GM21529 (cell line): ENCODE data around the gene GLB1L2.

ENCODE experiments used
- ATAC-seq: cut with Tn5 transposase; IDR thresholded peaks from one replicate; pipeline ENCODE4 v1.9.1; 2021; ENCODE audit not compliant: unreplicated experiment

Gene GLB1L2

DNA sequence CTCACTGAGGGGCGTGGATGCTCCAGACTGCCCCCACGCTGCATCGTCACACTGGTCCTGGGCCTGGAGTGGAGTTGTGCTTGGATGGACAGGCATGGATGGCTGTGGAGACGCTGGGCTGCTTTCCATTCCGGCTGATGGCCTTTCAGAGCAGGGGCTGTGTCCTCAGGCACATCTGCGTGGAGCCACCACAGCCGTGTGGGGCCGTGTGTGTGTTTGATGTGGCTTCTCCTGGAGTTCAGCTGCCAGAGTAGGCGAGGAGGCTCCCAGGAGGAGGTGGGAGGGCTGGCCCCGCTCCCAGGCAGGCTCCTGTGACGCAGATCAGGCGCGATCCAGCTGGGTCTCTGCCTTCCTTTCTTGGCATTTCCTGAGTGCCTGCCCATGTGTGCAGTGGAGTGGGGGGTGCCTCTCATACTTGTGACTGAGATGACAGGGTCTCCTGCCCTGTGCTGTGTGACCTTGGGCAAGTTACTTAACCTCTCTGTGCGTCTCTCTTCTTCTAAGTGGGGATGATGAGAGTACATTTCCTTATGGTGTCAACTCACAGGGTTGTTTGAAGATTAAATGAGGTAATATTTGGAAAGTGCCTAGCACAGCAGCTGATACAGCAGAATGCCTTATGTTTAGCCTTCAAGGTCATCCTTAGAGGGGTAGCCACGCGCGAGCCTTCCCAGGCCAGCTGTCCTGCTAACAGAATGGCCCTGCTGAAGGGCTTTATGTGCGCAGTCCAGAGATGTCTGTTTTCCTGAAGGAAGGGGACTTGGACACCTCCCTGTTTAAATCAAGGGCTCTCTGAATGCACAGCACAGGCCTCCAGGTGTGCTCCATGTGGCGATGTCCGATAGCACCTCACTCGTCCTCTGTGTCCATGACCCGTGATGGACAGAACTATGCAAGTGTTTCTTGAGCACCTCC is 33.5 kb downstream of the GLB1L2 start:
- no peak for ATAC-seq

- no peak for ATAC-seq
These were observed 34.5 kb downstream of the GLB1L2 start for GRCh38 chr11:134366254-134366653.

DNA sequence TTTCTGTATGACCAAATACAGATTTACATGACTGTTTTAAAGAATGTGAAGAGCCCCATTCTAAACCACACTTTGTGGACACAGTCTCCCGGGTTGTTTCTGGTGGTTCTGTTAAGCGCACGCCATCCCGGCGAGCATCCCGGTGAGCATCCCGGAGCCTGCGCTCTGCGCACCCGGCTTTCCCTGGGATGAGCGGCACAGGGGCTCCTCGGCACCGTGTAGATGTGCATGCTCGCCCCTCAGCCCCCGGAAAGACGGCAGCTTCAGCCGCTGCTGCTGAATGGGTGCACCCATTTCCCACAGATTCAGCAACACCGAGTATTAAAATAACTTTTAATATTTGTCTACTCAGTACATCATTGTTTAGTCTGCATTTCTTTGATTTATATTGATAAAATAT is 36.0 kb downstream of the GLB1L2 start:
- no peak for ATAC-seq

DNA sequence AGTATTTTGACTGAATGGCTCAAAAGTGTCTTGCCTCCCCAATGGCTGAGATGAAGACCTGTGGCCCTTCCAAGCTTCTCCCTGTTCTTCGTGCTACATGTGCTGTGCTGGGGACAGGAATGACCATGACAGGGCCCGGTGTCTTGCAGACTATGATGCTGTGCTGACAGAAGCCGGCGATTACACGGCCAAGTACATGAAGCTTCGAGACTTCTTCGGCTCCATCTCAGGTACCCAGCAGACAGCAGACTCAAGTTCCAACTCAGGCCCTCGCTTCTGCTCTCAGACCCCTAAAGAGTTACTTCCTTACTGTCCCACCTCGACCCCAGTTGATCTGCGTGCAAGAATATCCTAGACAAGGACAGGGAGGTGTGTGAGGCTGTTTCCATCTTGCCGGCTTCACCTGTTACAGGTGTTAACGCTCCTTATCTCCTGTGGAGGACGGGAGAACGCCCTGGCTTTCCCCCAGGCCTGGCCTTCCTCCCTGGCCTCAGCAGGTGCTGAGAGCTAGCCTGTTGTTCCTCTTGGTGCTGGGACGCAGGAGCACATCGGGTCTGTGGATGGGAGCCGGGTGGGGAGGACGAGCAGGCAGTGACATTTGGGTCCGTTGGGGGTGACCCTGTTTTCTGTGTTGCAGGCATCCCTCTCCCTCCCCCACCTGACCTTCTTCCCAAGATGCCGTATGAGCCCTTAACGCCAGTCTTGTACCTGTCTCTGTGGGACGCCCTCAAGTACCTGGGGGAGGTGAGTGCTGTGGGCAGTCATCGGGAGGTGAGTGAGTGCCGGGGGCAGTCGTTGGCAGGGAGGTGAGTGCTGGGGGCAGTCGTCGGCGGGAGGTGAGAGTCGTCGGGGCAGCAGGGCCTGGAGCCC is 38.1 kb downstream of the GLB1L2 start:
- no peak for ATAC-seq

- ATAC-seq: no peak
These were observed 39.0 kb downstream of the GLB1L2 start for GRCh38 chr11:134370526-134371435.

GRCh38 chr11:134371436-134372185 is 39.8 kb downstream of the GLB1L2 start:
- ATAC-seq: no peak

DNA sequence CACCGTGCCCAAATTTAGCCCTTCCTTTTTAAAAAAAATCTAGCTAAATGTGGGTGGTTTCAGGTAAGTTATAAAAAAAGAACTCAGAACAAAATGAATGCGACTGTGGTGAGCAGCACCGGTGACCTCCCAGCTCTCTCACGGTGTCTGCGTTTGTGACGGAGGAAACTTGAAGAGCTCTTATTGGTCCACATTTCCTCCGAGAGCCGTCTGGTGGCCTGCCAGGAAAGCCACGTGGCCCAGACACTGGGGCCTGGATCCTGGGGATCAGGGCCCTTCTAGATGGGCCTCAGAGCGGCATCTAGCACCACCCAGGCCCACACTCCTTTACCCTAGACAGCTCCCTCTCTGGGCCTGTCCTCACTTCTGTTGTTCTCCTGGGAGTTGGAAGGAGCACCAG is 40.7 kb downstream of the GLB1L2 start:
- no peak for ATAC-seq

DNA sequence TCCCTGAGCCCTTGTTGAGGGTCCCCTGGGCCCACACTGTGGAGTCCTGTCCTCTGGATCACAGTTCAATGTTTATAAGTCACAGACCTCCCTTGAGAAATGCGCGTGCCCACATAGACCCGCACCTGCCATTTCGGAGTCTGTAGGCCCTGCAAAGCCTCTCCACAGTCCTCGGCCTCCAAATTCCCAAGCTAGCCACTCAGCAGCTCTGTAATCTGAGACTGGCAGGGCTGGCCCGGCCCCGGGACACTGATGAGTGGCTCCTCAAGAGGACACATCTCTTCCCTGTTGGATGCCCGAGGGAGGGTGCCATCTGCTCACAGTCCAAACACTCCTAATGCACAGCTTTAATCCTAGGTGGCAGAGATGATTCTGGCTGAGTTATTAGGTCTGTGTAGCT is 41.2 kb downstream of the GLB1L2 start:
- no peak for ATAC-seq

DNA sequence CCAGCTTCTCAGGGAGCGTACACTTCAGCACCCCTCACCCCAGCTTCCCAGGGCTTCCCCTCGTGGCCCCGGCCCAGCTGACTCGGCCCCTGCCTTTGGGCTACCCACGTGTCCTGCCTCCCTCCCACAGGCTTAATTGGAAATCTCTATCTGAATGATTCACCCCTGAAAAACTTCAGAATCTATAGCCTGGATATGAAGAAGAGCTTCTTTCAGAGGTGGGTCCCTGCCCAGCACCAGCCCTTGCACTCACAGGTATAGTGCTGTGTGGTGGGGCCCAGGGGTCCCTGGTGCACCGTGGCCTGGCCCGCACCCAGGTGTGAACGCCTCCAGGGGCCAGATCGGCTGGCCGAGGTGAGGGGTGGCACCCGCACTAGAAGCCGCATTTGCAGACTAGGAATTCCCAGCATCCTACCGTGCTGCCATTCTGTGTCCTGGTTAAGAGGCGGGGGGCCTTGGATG is 41.8 kb downstream of the GLB1L2 start:
- ATAC-seq: no peak

DNA sequence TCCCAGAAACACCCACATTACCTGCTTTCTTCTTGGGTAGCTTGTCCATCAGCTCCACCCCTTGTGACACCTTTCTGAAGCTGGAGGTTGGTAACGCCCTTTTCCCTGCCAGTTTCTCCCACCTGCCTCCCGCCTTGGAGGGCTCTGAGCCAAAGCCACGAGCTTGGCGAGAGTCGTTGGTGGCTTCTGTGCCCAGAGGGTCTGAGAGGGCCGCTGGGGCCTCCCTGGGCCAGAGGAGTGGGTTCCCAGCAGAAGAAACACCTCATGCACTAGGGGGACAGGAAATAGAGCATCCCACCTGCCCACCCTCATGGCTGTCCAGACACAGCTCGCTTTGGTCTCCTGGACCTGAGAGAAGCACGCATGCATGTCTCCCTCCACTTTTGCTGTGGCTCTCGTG is 42.4 kb downstream of the GLB1L2 start:
- ATAC-seq: no peak

DNA sequence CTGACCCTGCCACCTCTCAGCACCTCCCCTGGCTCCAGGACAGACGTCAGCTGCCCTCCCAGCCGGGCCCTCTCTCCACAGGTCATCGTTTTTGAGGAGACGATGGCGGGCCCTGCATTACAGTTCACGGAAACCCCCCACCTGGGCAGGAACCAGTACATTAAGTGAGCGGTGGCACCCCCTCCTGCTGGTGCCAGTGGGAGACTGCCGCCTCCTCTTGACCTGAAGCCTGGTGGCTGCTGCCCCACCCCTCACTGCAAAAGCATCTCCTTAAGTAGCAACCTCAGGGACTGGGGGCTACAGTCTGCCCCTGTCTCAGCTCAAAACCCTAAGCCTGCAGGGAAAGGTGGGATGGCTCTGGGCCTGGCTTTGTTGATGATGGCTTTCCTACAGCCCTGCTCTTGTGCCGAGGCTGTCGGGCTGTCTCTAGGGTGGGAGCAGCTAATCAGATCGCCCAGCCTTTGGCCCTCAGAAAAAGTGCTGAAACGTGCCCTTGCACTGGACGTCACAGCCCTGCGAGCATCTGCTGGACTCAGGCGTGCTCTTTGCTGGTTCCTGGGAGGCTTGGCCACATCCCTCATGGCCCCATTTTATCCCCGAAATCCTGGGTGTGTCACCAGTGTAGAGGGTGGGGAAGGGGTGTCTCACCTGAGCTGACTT is 43.2 kb downstream of the GLB1L2 start:
- no peak for ATAC-seq

GRCh38 chr11:134376150-134376921 is 44.5 kb downstream of the GLB1L2 start:
- no peak for ATAC-seq

DNA sequence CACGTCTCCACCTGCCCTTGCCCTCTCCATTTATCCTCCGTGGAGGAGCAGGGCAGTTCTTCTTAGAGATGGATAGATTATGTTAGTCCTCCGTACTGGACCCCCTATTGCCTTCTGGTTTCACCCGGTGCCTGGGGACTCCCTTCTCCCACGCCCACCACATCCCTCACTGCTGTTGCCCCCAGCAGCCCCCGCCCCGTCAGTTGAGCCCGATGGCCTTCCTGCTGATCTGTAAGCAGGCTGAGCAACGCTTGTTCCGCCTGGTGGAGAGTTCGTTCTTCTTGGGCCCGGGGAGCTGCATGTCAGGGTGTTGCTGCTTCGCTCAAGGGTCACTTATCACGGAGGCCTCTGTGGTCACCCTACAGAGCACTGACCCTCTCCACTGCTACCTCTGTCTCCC is 46.1 kb downstream of the GLB1L2 start:
- no peak for ATAC-seq

GRCh38 chr11:134379241-134379640 is 47.5 kb downstream of the GLB1L2 start:
- ATAC-seq: no peak

GRCh38 chr11:134380229-134380628 is 48.4 kb downstream of the GLB1L2 start:
- no peak for ATAC-seq

DNA sequence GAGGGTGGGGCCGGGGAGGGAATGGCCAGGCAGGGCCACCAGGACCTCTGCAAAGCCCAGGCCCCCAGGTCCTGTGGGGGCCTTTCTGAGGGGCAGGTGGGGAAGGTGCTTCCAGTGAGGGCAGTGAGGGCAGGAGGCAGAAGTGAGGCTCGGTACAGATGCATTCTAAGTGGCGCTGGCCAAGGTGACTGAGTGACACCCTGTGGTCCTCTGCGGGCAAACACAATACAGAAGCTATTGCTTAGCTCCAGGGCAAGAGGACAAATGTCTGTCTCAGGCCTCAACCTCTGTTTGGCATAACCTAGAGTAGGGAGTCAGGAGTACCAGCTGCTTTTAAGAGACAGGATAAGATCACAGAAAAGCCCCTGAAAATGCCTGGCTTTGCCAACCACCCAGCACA is 49.0 kb downstream of the GLB1L2 start:
- no peak for ATAC-seq

DNA sequence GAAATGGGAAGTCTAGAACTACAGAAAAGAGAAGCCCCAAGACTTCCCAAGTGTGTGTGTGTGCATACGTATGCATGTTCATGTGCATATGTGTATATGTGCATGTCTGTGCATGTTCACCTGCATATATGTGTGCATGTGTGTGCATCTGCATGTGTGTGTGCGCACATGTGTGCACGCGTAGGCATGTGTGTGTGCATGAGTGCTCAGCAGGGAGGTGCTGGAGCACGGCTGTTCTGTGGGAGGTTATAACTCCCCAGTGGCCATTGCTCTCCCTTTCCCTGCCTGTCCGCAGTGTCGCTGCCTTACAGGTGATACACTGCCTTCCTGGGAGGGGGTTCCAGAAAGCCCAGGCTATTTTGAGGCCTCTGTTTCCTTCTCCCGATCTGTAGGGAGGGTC is 50.5 kb downstream of the GLB1L2 start:
- ATAC-seq: no peak

GRCh38 chr11:134382830-134383229 is 51.0 kb downstream of the GLB1L2 start:
- no peak for ATAC-seq
